Sciatic nerve (tissue), 2 donors: ENCODE measurements around the gene SLC6A14. TPM values are rescaled to one million over a fixed set of nuclear protein-coding genes. Genes with fewer than 3 reads are reported as not detected.

Experiments
- ATAC-seq: fragments of 200-7000 bp; cut with Tn5 transposase; one replicate; pipeline ENCODE4 v1.9.1; 2020; ENCODE audit warnings: mild to moderate bottlenecking, moderate library complexity
- DNase-seq: peaks from one replicate; pipeline ENCODE4 v3.0.0-alpha.2; 2020; ENCODE audit warnings: low spot score
- intact Hi-C: fragments of 100-400 bp; cut with DNase I; formaldehyde crosslinking; loops from one replicate; pipeline ENCODE4 v1.14.2; 2022
- total RNA-seq: library from RNA; stranded (reverse); fragmentation: NEBNext Ultra II Directional; extraction: Animal tissue kit (Norgen Biotek cat#: 25700); gene quantifications from one replicate; pipeline ENCODE4 v1.2.1, GENCODE V29; 2021
- donor health status: DM: no; HTN: no; CAD: no.
- donor health status: DM: no; HTN: no; CAD: no.

Gene SLC6A14
- 0.18 TPM for total RNA-seq

DNA sequence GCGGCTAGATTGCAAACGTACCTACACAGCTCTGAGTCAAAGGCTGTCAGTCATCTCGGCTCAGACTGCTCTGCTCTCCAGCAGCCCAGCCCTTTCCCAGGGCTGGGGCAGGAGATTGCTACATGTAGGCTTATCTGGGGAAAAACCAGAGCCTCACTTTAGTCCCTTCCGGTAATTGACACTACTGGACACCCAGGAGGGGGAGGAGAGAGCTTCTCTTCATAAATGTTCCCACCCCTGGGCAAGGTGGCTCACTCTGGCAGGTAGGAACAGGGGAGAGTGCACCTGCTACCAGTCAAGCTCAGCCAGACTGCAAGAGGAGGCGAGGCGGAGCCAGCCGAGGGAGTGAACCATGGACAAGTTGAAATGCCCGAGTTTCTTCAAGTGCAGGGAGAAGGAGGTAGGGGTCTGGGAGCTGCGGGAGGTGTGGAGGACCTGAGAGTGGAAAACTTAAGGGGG, at the start of gene SLC6A14:
SLC6A14 (plus strand) TSS at position 249 of the 459 bp plus-strand sequence; CDS start at position 353, 104 bp downstream.
- DNase-seq: no peak
- no peak for ATAC-seq
- intact Hi-C loops: no loop called here

DNA sequence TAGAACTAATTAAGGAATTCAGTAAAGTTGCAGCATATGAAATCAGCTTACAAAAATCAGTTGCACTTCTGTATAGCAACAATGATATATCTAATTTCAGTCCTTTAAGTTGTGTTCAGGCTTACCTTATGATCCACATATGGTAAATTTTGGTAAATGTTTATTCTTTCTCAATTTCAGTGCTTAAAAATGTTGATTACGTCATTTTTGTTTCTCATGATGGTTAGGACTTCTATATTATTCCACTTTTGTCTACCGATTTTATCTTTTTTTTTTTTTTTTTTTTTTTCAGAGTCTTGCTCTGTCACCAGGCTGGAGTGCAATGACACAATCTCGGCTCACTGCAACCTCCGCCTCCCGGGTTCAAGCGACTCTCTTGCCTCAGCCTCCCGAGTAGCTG, 40.7 kb upstream of the SLC6A14 start:
- intact Hi-C loops: no loop called here

GRCh38 chrX:116399681-116400080, 36.7 kb upstream of the SLC6A14 start:
- DNase-seq (no peak), ATAC-seq (no peak)
- intact Hi-C loops: no loop called here

More for the DNA sequence above, 40.7 kb upstream of the SLC6A14 start:
- no peak for ATAC-seq
- DNase-seq: no peak

GRCh38 chrX:116409219-116409618, 27.2 kb upstream of the SLC6A14 start:
- intact Hi-C loops: no loop called here
- DNase-seq (no peak), ATAC-seq (no peak)

GRCh38 chrX:116413273-116413672, 23.1 kb upstream of the SLC6A14 start:
- no peak for DNase-seq
- intact Hi-C loops: no loop called here
- no peak for ATAC-seq

- ATAC-seq (no peak), DNase-seq (no peak)
- intact Hi-C loops: no loop called here
Observed at GRCh38 chrX:116417214-116417613, 19.2 kb upstream of the SLC6A14 start.

GRCh38 chrX:116417968-116418367, 18.4 kb upstream of the SLC6A14 start:
- intact Hi-C loops: no loop called here
- ATAC-seq (no peak), DNase-seq (no peak)

DNA sequence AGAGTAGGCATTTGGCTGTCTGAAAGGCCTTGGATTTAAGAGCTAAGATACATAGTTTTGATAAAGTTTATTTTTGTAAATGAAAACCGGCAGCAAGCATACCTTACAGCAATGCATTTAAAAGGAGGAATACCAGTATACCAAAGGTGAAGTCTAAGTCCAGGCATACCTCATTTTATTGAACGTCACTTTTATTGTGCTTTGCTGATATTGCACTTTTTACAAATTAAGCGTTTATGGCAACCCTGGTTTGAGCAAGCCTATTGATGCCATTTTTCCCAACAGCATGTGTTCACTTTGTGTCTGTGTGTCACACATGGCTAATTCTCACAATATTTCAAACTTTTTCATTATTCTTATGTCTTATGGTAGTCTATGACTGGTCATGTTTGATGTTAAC, 8.4 kb upstream of the SLC6A14 start:
- intact Hi-C loops: no loop called here
- no peak for DNase-seq
- ATAC-seq: no peak

GRCh38 chrX:116435597-116435996, 809 bp upstream of the SLC6A14 start:
- ATAC-seq: no peak
- intact Hi-C loops: no loop called here
- no peak for DNase-seq

- DNase-seq (no peak), ATAC-seq (no peak)
- intact Hi-C loops: no loop called here
Observed at GRCh38 chrX:116449156-116449555, 12.8 kb downstream of the SLC6A14 start.

GRCh38 chrX:116462822-116463221, 26.4 kb downstream of the SLC6A14 start, which contains the start of gene CT83:
Gene CT83 (minus strand): TSS chrX:116462976. CDS start chrX:116462856, 120 bp downstream.
- intact Hi-C loops: loop anchor here (5.0 kb wide), 1 partner anchor 1284 kb away; no protein-coding TSS in a partner anchor
- DNase-seq: no peak

DNA sequence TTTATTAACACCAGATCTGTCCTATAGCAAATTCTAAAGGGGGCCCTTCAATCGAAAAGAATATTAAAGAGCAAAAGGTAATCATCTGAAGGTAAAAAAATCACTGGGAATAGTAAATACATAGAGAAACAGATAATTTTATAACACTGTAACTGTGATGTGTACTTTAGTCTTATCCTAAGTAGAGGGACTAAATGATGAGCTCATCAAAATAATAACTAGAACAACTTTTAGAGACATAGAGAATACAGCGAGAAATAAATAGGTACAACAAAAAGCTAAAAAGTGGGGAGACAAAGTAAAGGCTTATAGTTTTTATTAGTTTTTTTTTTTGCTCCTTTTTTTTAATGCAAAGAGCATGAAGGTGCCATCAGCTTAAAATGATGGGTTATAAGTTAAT, 43.7 kb downstream of the SLC6A14 start:
- DNase-seq (no peak), ATAC-seq (no peak)
- intact Hi-C loops: no loop called here

More at GRCh38 chrX:116462822-116463221, 26.4 kb downstream of the SLC6A14 start, which contains the start of gene CT83:
- no peak for ATAC-seq

- ATAC-seq (no peak), DNase-seq (no peak)
- intact Hi-C loops: no loop called here
Observed at GRCh38 chrX:116490104-116490503, 53.7 kb downstream of the SLC6A14 start.

DNA sequence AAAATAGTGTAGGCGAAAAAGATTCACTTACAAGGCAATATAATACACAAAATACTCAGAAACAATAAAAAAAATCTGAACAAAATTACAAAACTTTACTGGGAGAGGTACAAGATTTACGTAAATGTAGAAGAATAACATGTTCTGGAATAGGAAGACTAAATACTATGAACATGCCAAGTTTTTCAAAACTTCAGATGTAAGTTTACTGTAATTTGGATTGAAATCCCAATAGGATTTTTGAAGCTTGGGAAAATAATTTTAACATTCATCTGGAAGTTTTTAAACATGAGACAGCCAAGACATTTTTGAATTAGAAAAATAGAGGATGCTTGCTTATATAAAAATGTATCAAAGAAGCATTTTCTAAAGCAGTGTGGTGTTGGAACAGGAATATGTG, 56.9 kb downstream of the SLC6A14 start:
- intact Hi-C loops: no loop called here
- no peak for DNase-seq
- no peak for ATAC-seq

GRCh38 chrX:116499780-116500179, 63.4 kb downstream of the SLC6A14 start:
- no peak for DNase-seq
- ATAC-seq: no peak
- intact Hi-C loops: no loop called here

Other genes starting within 250 kb of the SLC6A14 start
- not detected for gene CT83, start 26.4 kb downstream of the SLC6A14 start, total RNA-seq